K562 (cell line): Measurements from ENCODE around the gene AIFM1. TPM values are rescaled to one million over a fixed set of nuclear protein-coding genes. Genes with fewer than 3 reads are reported as not detected.
A peak's percentile ranks its signal among the peaks of the same experiment; 100 is the strongest.

Experiments used
- E2F4 ChIP-seq: sonication (generic); formaldehyde crosslinking; IDR thresholded peaks from 2 replicates; pipeline ENCODE4 v1.8.0; 2022; ENCODE audit warnings: mild to moderate bottlenecking, low read depth, missing genetic modification reagents
- KAT7 ChIP-seq: sonication (generic); formaldehyde crosslinking; IDR thresholded peaks from 2 replicates; pipeline ENCODE4 v1.8.0; 2022; ENCODE audit warnings: missing genetic modification reagents, mild to moderate bottlenecking, borderline replicate concordance
- L3MBTL2 ChIP-seq: fragments of 450-650 bp; IDR thresholded peaks from 2 replicates; pipeline ENCODE4 v1.6.1; 2016; ENCODE audit warnings: mild to moderate bottlenecking, moderate library complexity
- NR3C1 ChIP-seq: sonication (generic); formaldehyde crosslinking; IDR thresholded peaks from 2 replicates; pipeline ENCODE4 v1.8.1; 2022; ENCODE audit warnings: missing genetic modification reagents
- NRF1 ChIP-seq, 2 experiments: fragments of 450-650 bp; IDR thresholded peaks in 1 of 2; conservative IDR thresholded peaks in 1 of 2; 2 replicates each; pipeline ENCODE4 v1.6.1; 2014; ENCODE audit warnings: mild to moderate bottlenecking in 2 of 2
- PML ChIP-seq: IDR thresholded peaks from 2 replicates; pipeline ENCODE4 v1.6.1; 2012; ENCODE audit warnings: low read length, inconsistent platforms
- SMC3 ChIP-seq: conservative IDR thresholded peaks from 2 replicates; pipeline ENCODE4 v1.6.1; 2011; ENCODE audit warnings: low read depth, low read length, improper control_type of control experiment; ENCODE audit not compliant: insufficient read depth
- TFE3 ChIP-seq: fragments of 450-650 bp; formaldehyde crosslinking; IDR thresholded peaks from 2 replicates; pipeline ENCODE4 v1.4.0; 2020; ENCODE audit warnings: mild to moderate bottlenecking, mixed read lengths
- VEZF1 ChIP-seq: fragments of 200-800 bp; sonication (Bioruptor generic); IDR thresholded peaks from 2 replicates; pipeline ENCODE4 v1.6.1; 2017; ENCODE audit warnings: missing genetic modification characterization, missing compliant biosample characterization
- ZNF12 ChIP-seq: sonication (generic); formaldehyde crosslinking; IDR thresholded peaks from 2 replicates; pipeline ENCODE4 v1.4.0; 2020; ENCODE audit warnings: mild to moderate bottlenecking, missing genetic modification reagents
- ZNF134 ChIP-seq: fragments of 250-450 bp; sonication (Bioruptor Pico); conservative IDR thresholded peaks from 2 replicates; pipeline ENCODE4 v1.4.0; 2020
- ZNF318 ChIP-seq, 2 experiments: fragments of 450-650 bp; IDR thresholded peaks; 2 replicates each; pipeline ENCODE4 v1.6.1; 2016; ENCODE audit warnings: mild to moderate bottlenecking in 2 of 2, borderline replicate concordance in 1 of 2, low read depth in 1 of 2, moderate library complexity in 1 of 2
- ZNF740 ChIP-seq, 3 experiments: fragments of 200-800 bp in 1 of 3; sonication (Bioruptor generic) in 1 of 3; sonication (generic) in 1 of 3; formaldehyde crosslinking in 1 of 3; IDR thresholded peaks; 2 replicates each; pipeline versions ENCODE4 v1.6.1 to v1.8.0; 2016 to 2022; ENCODE audit warnings: mild to moderate bottlenecking in 2 of 3, missing compliant biosample characterization in 2 of 3, missing genetic modification characterization in 2 of 3, missing genetic modification reagents in 1 of 3
- polyA plus RNA-seq, 8 experiments: library from polyadenylated mRNA; depleted of rRNA in 4 of 8; stranded (reverse) in 5 of 8; unstranded in 3 of 8; fragments of >200 nt; fragmentation: Nextera tagmentation in 2 of 8; fragmentation: Illumina TruSeq in 1 of 8; extraction: Ambion mirVana in 2 of 8; extraction: Trizol in 1 of 8; gene quantifications; 2 replicates each; pipeline versions ENCODE4 v1.2.1 to v1.2.3, GENCODE V29; 2011 to 2014; ENCODE audit warnings: inconsistent platforms in 1 of 8, missing spikeins in 1 of 8
- total RNA-seq, 7 experiments: library from RNA; depleted of rRNA in 6 of 7; stranded (reverse); fragments of >200 nt in 6 of 7; fragmentation: Illumina TruSeq in 2 of 7; extraction: Trizol in 2 of 7; gene quantifications; 2 replicates each; pipeline versions ENCODE4 v1.2.1 to v1.2.3, GENCODE V29; 2011 to 2021; ENCODE audit warnings: low replicate concordance in 1 of 7

The AIFM1 gene
- total and polyA plus RNA-seq, 9 of the 15 experiments (the other 6 are each of a cell fraction or from before 2014, with no cell fraction given), result 51.0 to 117 (median 91.2) TPM

GRCh38 chrX:130165181-130165702 lies 399 bp downstream of the AIFM1 start (continued):
- TF ChIP-seq ZNF740 (CRISPR knock-in tag; IDR thresholded peaks at IDR 0.05) (no peak), ZNF740 (tag; IDR thresholded peaks at IDR 0.05) (0 out of 4 replicates have a peak, but pooled peaks of 1 of the 2 experiments have one; percentile 7), ZNF318 (IDR thresholded peaks at IDR 0.05; ENCODE audit: borderline replicate concordance in 1 of 2, low read depth in 1 of 2) (no peak), TFE3 (CRISPR knock-in tag) (peak; percentile 37; the same call in 1 of the 2 replicates), ZNF12 (no peak), SMC3 (no peak), KAT7 (CRISPR knock-in tag) (peak; percentile 55; the same call in 1 of the 2 replicates), PML (no peak), VEZF1 (CRISPR knock-in tag) (peak; percentile 56; the same call in 1 of the 2 replicates), NR3C1 (CRISPR knock-in tag) (no peak), ZNF134 (CRISPR knock-in tag) (no peak), NRF1 (conservative IDR thresholded peaks at IDR 0.05 in 1 of 2, IDR thresholded peaks at IDR 0.05 in 1 of 2) (no peak), E2F4 (0 out of 2 replicates have a peak, but pooled peaks have one; percentile 34), L3MBTL2 (peak; percentile 51; the same call in 1 of the 2 replicates)
